Smooth muscle cell (in vitro differentiated cells): ENCODE data around the gene SLC48A1. TPM values are rescaled to one million over a fixed set of nuclear protein-coding genes. Genes with fewer than 3 reads are reported as not detected.

ENCODE experiments used
- DNase-seq: peaks from one replicate; lab custom pipeline; 2025; ENCODE audit not compliant: unreplicated experiment; lab: John Stamatoyannopoulos, UW
- H2AFZ ChIP-seq: fragments of 200-600 bp; sonication (generic); 2 replicates; pipeline ENCODE4 v1.6.0; 2016; ENCODE audit warnings: antibody characterized with exemption, low read depth, mild to moderate bottlenecking
- H3F3A ChIP-seq: fragments of 200-600 bp; sonication (generic); 2 replicates; pipeline ENCODE4 v1.6.0; 2017; ENCODE audit warnings: antibody characterized with exemption, low read depth
- H3K27ac ChIP-seq: fragments of 200-600 bp; sonication (generic); 2 replicates; pipeline ENCODE4 v1.5.1; 2016; ENCODE audit warnings: low read depth, mild to moderate bottlenecking
- H3K27me3 ChIP-seq: fragments of 200-600 bp; sonication (generic); 2 replicates; pipeline ENCODE4 v1.6.1; 2016; ENCODE audit warnings: low read depth, mild to moderate bottlenecking
- H3K36me3 ChIP-seq: fragments of 200-600 bp; sonication (generic); 2 replicates; pipeline ENCODE4 v1.5.1; 2016; ENCODE audit warnings: low read depth
- H3K4me1 ChIP-seq: fragments of 200-600 bp; sonication (generic); 2 replicates; pipeline ENCODE4 v1.5.1; 2016; ENCODE audit warnings: low read depth
- H3K4me2 ChIP-seq: fragments of 200-600 bp; sonication (generic); 2 replicates; pipeline ENCODE4 v1.6.0; 2016; ENCODE audit warnings: mild to moderate bottlenecking
- H3K4me3 ChIP-seq: fragments of 200-600 bp; sonication (generic); 2 replicates; pipeline ENCODE4 v1.5.1; 2016; ENCODE audit warnings: mild to moderate bottlenecking
- H3K79me2 ChIP-seq: fragments of 200-600 bp; sonication (generic); 2 replicates; pipeline ENCODE4 v1.6.0; 2016; ENCODE audit warnings: low read depth, mild to moderate bottlenecking
- H3K9ac ChIP-seq: fragments of 200-600 bp; sonication (generic); 2 replicates; pipeline ENCODE4 v1.6.0; 2016; ENCODE audit warnings: low read depth
- H3K9me3 ChIP-seq: fragments of 200-600 bp; sonication (generic); replicated peaks from 2 replicates; pipeline ENCODE4 v1.5.1; 2016; ENCODE audit warnings: low read depth
- H4K20me1 ChIP-seq: fragments of 200-600 bp; sonication (generic); 2 replicates; pipeline ENCODE4 v1.6.0; 2016; ENCODE audit warnings: low read depth
- CTCF ChIP-seq: fragments of 200-600 bp; sonication (generic); IDR thresholded peaks from 2 replicates; pipeline ENCODE4 v1.5.1; 2017; ENCODE audit warnings: borderline replicate concordance, mild to moderate bottlenecking, antibody characterized with exemption; ENCODE audit not compliant: insufficient read depth, poor library complexity, severe bottlenecking
- WGBS: methylation state at CpG from one replicate; pipeline ENCODE4 v1.1.7; 2016; ENCODE audit warnings: low lambda C conversion rate; 5-methylcytosine and 5-hydroxymethylcytosine counted together
- polyA plus RNA-seq: library from polyadenylated mRNA; unstranded; fragments of >200 nt; fragmentation: Nextera tagmentation; extraction: Ambion mirVana; gene quantifications from 2 replicates; pipeline ENCODE4 v1.2.1, GENCODE V29; 2016
- total RNA-seq: library from RNA; depleted of rRNA; stranded (reverse); fragments of >200 nt; gene quantifications from 2 replicates; pipeline ENCODE4 v1.2.3, GENCODE V29; 2014

Gene SLC48A1
- total and polyA plus RNA-seq, 2 experiments from 2014 or later, result 6.2 to 11.4 TPM

GRCh38 chr12:47789141-47789540 lies 16.1 kb downstream of the SLC48A1 start:
- Histone ChIP-seq H4K20me1 (no peaks in the 10 kb centered on the region), H3K4me3 (no peak overlapping the region)

GRCh38 chr12:47789712-47790489 lies 16.9 kb downstream of the SLC48A1 start:
- Histone ChIP-seq H3F3A (no peaks in the 10 kb centered on the region), H3K4me3 (no peak overlapping the region), H2AFZ (no peak overlapping the region), H3K9me3 (no peaks in the 10 kb centered on the region), H3K4me2 (no peak overlapping the region), H3K27ac (no peak overlapping the region), H3K9ac (no peak overlapping the region), H3K36me3 (peaks cover 7% of the 10 kb centered on the region), H4K20me1 (no peaks in the 10 kb centered on the region), H3K27me3 (no peaks in the 10 kb centered on the region), H3K79me2 (no peaks in the 10 kb centered on the region), H3K4me1 (no peaks in the 10 kb centered on the region)
- no peak for TF ChIP-seq CTCF
- DNase-seq, result no peak
- 95% methylated on average over 17 of the region's 22 CpGs for WGBS

More at GRCh38 chr12:47789141-47789540, 16.1 kb downstream of the SLC48A1 start:
- H3F3A ChIP-seq, result no peaks in the 10 kb centered on the region
- no peak overlapping the region for H2AFZ ChIP-seq
- H3K9ac ChIP-seq, result no peak overlapping the region
- TF ChIP-seq CTCF, result no peak
- H3K9me3 ChIP-seq, result no peaks in the 10 kb centered on the region
- H3K27ac ChIP-seq, result no peak overlapping the region
- H3K79me2 ChIP-seq, result no peaks in the 10 kb centered on the region
- no peaks in the 10 kb centered on the region for H3K27me3 ChIP-seq
- H3K4me2 ChIP-seq, result no peak overlapping the region
- no peak for DNase-seq
- peaks cover 7% of the 10 kb centered on the region for H3K36me3 ChIP-seq
- H3K4me1 ChIP-seq, result no peaks in the 10 kb centered on the region
- 99% methylated on average over 5 of the region's 5 CpGs for WGBS

- Histone ChIP-seq H3K36me3 (peaks cover 7% of the 10 kb centered on the region), H3K9me3 (no peaks in the 10 kb centered on the region), H3K4me2 (no peak overlapping the region), H3K79me2 (no peaks in the 10 kb centered on the region), H4K20me1 (no peaks in the 10 kb centered on the region), H3F3A (no peaks in the 10 kb centered on the region), H3K9ac (no peak overlapping the region), H3K27ac (no peak overlapping the region), H3K4me3 (no peak overlapping the region), H3K27me3 (no peaks in the 10 kb centered on the region), H2AFZ (no peak overlapping the region), H3K4me1 (no peaks in the 10 kb centered on the region)
- TF ChIP-seq CTCF, result no peak
- WGBS, result 93% methylated on average over 20 of the region's 20 CpGs
- DNase-seq, result no peak
These were observed 17.8 kb downstream of the SLC48A1 start for GRCh38 chr12:47790676-47791350.
